Upper lobe of left lung (tissue), 4 donors: Measurements from ENCODE around the gene HEPHL1.

Experiments
- CTCF ChIP-seq, 6 experiments: fragments of 450-650 bp in 4 of 6; fragments of 200-600 bp in 2 of 6; sonication (generic) in 2 of 6; IDR thresholded peaks; one replicate each; pipeline ENCODE4 v1.5.1; 2016 to 2019; ENCODE audit warnings: antibody characterized with exemption in 6 of 6
- EP300 ChIP-seq, 4 donors: sonication (generic); formaldehyde crosslinking; IDR thresholded peaks; one replicate each; pipeline ENCODE4 v1.5.1; 2017; ENCODE audit warnings: antibody characterized with exemption in 4 of 4, control low read depth in 2 of 4

GRCh38 chr11:94128291-94128745 is 107.2 kb downstream of the HEPHL1 start:
- TF ChIP-seq CTCF (IDR thresholded peaks at IDR 0.05) (no peak), EP300 (IDR thresholded peaks at IDR 0.05) (no peak)
